NCI-H526 treated with DMSO at 0.1 percent for 48 hours (cell line): ENCODE data around the gene KIT.

Source experiments
- DNase-seq: peaks from one replicate; lab custom pipeline; 2025; lab: John Stamatoyannopoulos, UW

Gene KIT

DNA sequence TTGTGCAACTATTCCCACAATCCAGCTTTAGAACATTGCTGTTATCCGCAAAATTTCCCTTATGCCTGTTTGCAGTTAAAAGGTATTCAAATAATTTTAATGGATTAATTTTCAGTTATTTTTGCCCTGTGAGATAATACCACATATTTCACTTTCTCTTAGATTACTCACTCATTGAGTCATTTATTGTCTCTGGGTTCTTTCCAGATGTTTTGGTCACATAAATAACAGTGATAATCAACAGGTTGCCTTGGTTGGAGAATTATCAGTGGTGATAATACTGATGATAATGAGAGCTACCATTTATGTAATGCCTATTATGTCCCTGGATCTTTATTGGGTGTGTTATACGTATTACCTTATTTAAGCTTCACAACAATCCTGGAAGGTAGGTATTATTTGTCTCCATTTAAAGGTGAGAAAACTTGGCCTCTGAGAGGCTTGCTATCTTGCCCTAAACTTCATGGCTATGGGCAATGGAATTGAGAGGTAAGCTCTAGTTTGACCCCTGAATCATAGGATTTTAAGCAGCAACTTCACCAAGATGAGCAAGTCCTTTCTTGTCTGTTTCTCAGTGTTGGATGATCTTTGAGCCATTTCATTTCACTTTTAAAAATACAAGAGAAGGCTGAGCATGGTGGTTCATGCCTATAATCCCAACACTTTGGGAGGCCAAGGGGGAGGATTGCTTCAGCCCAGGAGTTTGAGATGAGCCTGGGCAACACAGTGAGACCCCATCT, 87.4 kb downstream of the KIT start:
- no peak for DNase-seq

DNA sequence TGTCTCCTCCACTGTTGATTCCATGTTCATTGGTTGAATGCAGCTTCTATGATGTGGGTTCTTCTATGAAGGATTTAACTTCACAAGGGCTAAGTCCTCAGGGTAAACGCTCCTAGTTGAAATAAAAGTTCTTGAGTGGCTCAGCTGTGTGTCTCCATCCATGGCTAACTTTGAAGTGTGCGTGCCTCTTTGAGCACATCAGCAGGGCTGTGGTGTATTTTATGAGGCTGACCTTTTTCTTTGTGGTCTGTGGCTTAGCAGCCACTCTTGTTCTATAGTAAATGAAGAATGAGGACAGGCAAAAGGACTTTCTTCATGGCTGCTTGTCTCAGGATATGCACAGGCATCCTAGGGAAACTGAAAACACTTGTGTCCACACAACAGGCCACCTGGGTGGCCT, 88.5 kb downstream of the KIT start:
- no peak for DNase-seq

DNA sequence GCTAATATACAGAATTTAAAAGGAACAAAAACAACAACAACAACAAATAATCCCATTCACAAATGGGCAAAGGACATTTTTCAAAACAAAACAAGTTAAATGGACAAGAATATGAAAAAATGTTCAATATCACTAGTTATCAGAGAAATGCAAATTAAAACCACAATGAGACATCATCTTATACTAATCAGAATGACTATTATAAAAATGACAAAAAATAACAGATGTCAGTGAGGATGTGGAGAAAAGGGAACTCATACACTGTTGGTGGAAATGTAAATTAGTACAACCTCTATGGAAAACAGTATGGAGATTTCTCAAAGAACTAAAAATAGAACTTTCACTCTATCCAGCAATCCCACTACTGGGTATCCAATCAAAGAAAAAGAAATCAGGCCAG, 92.6 kb downstream of the KIT start:
- no peak for DNase-seq

DNA sequence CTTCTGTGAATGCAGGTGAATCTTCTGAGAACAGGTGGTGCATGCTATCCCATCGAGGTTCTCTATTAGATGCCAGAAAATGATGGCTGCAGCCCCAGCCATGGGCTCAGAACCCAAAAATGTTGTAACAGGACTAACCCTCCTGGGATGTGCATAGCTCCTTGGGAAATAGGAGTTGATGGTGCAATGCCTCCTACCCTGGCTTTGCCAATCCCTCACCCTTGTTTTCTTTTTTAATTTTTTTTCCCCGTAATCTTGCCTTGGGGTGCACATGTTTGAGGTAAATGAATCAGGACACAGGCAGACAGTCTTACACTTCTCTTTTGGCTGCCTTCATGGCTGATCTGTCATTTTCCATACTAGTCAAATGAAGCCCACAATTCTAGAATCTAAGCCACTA, 96.6 kb downstream of the KIT start:
- DNase-seq = no peak

DNA sequence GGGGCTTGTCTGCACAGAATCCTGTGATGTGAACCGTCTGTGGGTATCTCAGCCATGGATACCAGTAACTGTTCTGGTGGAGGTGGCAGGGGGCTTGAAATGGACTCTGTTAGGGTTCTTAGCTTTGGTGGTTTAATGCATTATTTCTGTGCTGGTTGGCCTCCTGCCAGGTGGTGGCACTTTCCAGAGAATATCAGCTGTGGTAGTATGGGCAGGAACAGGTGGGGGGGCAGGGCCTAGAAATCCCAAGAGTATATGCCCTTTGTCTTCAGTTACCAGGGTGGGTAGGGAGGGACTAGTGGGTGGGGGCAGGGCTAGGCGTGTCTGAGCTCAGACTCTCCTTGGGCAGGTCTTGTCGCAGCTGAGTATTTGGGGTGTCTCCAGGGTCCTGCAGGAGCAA, 106.7 kb downstream of the KIT start:
- DNase-seq = no peak

DNA sequence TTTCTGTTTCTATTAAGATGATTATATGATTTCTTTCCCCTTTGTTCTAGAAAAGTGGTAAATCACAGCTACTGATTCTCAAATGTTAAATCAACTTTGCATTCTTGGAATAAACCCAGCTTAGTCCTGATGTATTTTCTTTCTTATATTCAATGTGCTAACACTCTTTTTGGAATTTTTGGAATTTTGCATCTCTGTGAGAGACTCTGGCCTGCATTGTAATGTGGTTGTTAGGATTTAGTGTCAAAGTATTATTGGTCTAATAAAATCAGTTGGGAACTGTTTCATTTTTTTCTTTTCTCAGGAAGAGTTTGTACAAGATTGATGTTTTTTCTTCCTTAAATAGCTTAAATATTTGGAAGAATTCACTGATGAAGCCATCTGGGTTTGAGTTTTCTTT, 109.6 kb downstream of the KIT start:
- no peak for DNase-seq

DNA sequence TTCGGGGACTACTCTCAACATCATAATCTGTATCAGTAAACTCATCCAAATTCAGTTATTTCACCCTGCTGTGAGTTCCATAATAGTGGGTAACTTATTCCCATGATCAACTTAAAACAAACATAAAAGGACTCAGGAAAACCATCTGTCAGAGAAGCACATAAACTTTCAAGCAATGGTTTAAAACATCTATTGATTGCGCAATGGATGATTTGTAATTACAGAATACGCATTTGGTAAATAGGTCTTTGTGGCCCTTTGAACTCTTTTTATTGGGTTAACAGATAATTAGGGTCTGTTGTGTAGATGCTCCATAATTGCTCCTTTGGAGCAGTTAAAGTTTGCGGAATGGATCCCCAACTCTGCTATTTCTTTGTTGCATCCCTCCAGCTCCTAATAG, 115.3 kb downstream of the KIT start:
- DNase-seq = no peak

DNA sequence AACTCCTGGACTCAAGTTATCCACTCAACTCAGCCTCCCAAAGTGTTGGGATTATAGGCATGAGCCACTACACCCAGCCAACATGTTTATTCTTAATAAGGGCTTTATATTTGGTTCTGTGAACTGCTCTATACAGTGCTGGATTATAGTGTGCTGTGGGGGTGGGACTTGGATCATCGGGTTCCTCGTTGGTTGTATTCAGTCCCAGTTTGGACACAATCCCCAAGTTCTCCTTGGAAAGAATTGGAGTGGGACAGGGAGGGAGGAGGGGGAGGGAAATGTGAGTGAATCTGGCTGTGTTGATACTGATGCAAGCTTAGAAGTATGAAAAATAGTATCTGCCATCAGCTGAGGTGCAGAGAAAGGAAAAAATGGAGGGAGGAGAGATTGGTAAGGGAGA, 121.3 kb downstream of the KIT start:
- DNase-seq = no peak

DNA sequence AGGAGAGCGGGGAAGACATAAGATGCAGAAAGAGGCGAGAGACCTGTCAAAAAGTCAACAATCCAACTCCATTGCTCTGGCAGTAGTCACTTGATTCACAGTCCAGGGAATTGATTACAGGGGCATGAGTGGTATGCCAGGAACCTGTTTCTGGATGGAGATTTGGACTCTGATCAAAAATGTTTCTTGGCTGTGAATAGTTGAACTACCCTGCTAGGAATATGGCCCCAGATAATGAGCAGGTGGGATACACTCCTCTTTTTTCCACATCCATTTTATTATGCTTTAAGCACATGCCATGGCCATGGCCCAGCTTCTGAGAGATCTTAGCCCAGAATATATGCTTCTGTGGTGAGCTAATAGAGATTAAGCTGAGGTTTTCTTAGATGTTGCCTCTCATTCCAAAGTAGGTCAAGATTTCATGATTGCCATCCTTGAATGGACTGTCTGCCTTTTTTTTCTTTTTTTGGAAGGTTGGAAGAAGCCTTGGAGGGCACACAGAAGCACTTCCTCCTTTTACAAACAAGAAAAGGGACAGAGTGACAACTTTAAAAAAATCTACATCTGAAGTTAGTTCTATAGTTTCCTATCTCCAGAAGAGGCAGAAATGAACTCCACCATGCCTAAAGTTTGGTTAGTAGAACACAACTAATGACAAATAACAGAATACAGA, 121.9 kb downstream of the KIT start:
- DNase-seq = no peak

DNA sequence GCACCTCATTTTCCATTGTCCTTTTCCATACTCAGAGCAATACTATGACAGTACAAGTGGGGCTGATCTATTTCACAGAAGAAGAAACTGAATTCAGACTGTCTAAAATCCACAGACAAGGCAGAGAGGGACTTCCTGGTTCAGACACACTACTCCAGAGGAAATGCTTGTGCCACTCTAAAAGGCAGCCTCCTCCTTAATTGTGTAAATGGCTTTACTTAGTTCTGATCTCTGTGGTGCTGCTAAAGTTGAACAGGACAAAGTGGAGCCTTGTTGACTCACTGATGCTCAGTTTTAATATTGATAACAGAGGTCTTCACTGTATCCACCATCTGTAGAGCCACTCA, 122.4 kb downstream of the KIT start:
- DNase-seq = no peak

DNA sequence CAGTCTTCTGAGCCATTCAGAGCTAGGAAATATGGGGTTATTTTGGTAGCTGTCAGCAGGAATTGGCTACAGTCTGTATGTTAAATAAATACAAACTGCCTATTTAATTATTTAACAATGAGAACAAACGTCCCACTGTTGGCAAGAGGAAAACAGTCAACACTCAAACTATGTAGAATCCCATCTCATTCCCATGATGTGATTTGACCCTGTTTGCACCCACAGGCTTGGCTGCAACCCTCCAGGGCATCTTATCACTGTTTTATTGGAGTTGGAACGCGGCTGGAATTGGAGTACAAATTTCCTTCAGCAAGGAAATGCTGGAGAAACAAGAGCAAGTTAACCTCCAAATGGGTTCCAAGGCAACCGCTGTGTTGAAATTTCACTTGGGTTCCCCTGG, 124.0 kb downstream of the KIT start:
- DNase-seq = no peak

DNA sequence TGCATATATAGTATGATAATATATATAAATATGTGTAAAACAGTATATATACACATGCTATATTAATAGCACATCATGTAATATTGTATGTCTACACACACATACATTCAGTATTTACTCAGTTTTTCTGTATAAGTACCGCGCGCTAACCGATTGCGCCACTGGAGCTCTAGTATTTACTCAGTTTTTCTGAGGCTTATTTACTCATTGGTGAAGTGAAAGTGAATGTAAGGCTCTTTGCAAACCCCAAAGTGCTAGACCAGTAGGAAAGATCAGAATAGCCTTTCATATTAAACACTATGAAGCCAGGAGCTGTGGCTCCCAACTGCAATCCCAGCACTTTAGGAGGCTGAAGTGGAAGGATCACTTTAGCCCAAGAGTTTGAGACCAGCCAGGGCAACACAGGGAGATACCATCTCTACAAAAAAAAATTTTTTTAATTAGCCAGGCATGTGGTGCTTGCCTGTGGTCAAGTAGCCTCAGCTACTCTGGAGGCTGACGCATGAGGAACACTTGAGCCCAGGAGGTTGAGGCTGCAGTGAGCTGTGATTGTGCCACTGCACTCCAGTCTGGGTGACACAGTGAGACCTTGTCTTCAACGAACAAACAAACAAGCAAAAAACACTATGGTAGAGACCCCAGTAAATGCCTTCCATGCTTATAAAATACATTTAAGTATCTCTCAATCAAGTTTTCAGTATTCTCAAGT, 125.8 kb downstream of the KIT start:
- no peak for DNase-seq

DNA sequence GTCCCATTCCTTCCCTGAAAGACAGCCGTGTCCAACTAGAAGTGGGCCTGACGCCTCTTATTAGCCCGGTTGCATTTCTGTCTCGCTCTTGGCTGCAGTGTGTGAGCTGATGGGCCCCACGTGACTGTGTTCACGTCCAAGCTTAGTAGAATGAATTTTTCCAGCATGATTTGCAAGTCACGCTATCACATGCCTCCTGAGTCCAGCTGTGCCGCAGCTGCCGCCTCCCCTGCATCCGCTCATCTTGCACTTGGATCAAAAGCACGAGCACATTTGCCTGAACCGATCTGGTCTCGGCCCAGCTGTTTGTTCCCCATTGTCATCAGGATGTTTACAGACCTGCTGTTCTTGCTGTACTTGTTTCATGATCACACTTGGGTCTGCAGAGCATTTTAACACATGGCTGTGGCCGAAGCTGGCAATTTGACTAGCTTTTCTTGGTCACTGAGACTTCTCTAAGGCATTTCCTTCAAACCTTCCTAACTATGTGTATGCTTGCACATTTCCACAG, 126.5 kb downstream of the KIT start:
- peak; percentile 63 for DNase-seq
